BE2C (cell line): ENCODE results near the gene USP28.

Experiments used
- DNase-seq: peaks from one replicate; pipeline ENCODE4 v3.0.0-alpha.2; 2020
- H3K27me3 ChIP-seq: fragments of 250-450 bp; sonication (Bioruptor Pico); 2 replicates; pipeline ENCODE4 v1.5.1; 2020; ENCODE audit warnings: mild to moderate bottlenecking
- H3K36me3 ChIP-seq: fragments of 250-450 bp; sonication (Bioruptor Pico); 2 replicates; pipeline ENCODE4 v1.5.1; 2020; ENCODE audit warnings: mild to moderate bottlenecking
- H3K4me1 ChIP-seq: fragments of 250-450 bp; sonication (Bioruptor Pico); 2 replicates; pipeline ENCODE4 v1.5.1; 2020
- H3K4me3 ChIP-seq: 2 replicates; pipeline ENCODE4 v1.5.1; 2011; ENCODE audit warnings: low read depth, low read length
- H3K9me3 ChIP-seq: fragments of 250-450 bp; sonication (Bioruptor Pico); 2 replicates; pipeline ENCODE4 v1.5.1; 2020
- TF ChIP-seq, protein P1 (sequence below): IDR thresholded peaks from 2 replicates; pipeline ENCODE4 v1.5.1; 2012; ENCODE audit warnings: mild to moderate bottlenecking, low read depth, low read length

USP28 gene

DNA sequence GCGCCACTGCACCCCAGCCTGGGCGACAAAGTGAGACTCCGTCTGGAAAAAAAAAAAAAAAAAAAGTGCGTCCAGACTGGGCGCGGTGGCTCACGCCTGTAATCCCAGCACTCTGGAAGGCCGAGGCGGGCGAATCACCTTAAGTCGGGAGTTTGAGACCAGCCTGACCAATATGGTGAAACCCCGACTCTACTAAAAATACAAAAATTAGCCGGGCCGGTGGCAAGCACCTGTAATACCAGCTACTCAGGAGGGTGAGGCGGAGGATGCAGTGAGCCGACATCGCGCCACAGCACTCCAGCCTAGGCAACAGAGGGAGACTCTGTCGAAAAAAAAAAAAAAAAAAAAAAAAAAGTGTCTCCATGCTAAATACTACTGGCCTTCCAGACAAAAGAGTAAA, 1.3 kb downstream of the USP28 start:
- no peaks in the 10 kb centered on the region for H3K9me3 ChIP-seq
- no peaks in the 10 kb centered on the region for H3K36me3 ChIP-seq
- TF ChIP-seq, protein P1, sequence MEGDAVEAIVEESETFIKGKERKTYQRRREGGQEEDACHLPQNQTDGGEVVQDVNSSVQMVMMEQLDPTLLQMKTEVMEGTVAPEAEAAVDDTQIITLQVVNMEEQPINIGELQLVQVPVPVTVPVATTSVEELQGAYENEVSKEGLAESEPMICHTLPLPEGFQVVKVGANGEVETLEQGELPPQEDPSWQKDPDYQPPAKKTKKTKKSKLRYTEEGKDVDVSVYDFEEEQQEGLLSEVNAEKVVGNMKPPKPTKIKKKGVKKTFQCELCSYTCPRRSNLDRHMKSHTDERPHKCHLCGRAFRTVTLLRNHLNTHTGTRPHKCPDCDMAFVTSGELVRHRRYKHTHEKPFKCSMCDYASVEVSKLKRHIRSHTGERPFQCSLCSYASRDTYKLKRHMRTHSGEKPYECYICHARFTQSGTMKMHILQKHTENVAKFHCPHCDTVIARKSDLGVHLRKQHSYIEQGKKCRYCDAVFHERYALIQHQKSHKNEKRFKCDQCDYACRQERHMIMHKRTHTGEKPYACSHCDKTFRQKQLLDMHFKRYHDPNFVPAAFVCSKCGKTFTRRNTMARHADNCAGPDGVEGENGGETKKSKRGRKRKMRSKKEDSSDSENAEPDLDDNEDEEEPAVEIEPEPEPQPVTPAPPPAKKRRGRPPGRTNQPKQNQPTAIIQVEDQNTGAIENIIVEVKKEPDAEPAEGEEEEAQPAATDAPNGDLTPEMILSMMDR, result no peak
- peak overlapping the region; percentile 80 for H3K4me3 ChIP-seq
- H3K4me1 ChIP-seq, result peaks cover 3% of the 10 kb centered on the region; the same call in 1 of the 2 replicates
- DNase-seq, result no peak
- H3K27me3 ChIP-seq, result no peaks in the 10 kb centered on the region

DNA sequence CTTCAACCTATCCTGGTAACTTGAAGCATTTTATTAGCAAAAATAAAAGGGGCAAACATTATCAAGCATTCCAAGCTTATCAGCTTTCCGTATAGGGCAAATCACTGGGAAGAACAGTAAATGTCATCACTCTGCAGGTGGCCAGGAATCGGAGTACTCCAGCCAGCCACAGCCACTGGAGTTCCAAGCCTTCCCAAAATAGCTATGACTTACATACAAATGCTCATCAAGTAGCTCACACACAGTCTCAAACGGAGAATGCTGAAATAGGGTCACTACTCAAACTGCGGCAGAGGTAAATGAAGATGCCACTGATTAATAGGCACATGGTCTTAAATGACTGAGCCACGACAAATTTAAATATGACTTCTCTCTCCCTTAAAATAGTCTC, 2.1 kb downstream of the USP28 start:
- peaks cover 3% of the 10 kb centered on the region; the same call in 1 of the 2 replicates for H3K4me1 ChIP-seq
- H3K36me3 ChIP-seq, result no peaks in the 10 kb centered on the region
- DNase-seq, result no peak
- TF ChIP-seq, protein P1, result no peak
- H3K4me3 ChIP-seq, result no peak overlapping the region; the same call in 1 of the 2 replicates
- no peaks in the 10 kb centered on the region for H3K9me3 ChIP-seq
- no peaks in the 10 kb centered on the region for H3K27me3 ChIP-seq

GRCh38 chr11:113871336-113871735, 4.0 kb downstream of the USP28 start:
- no peak overlapping the region for H3K4me3 ChIP-seq
- TF ChIP-seq, protein P1, result no peak
- no peak for DNase-seq
- peaks cover 6% of the 10 kb centered on the region; the same call in 1 of the 2 replicates for H3K36me3 ChIP-seq
- H3K9me3 ChIP-seq, result no peaks in the 10 kb centered on the region
- H3K4me1 ChIP-seq, result peaks cover 1% of the 10 kb centered on the region; the same call in 1 of the 2 replicates
- H3K27me3 ChIP-seq, result no peaks in the 10 kb centered on the region

GRCh38 chr11:113867843-113868503, 7.4 kb downstream of the USP28 start:
- no peak for DNase-seq
- TF ChIP-seq, protein P1, result no peak
- Histone ChIP-seq H3K4me1 (no peaks in the 10 kb centered on the region), H3K4me3 (no peak overlapping the region), H3K27me3 (no peaks in the 10 kb centered on the region), H3K9me3 (no peaks in the 10 kb centered on the region), H3K36me3 (peaks cover 6% of the 10 kb centered on the region; the same call in 1 of the 2 replicates)

- H3K27me3 ChIP-seq, result no peaks in the 10 kb centered on the region
- H3K4me3 ChIP-seq, result no peak overlapping the region
- H3K36me3 ChIP-seq, result peaks cover 6% of the 10 kb centered on the region; the same call in 1 of the 2 replicates
- no peaks in the 10 kb centered on the region for H3K9me3 ChIP-seq
- no peak for DNase-seq
- no peaks in the 10 kb centered on the region for H3K4me1 ChIP-seq
- TF ChIP-seq, protein P1, result no peak
Measured at GRCh38 chr11:113865873-113866272, 9.5 kb downstream of the USP28 start.

DNA sequence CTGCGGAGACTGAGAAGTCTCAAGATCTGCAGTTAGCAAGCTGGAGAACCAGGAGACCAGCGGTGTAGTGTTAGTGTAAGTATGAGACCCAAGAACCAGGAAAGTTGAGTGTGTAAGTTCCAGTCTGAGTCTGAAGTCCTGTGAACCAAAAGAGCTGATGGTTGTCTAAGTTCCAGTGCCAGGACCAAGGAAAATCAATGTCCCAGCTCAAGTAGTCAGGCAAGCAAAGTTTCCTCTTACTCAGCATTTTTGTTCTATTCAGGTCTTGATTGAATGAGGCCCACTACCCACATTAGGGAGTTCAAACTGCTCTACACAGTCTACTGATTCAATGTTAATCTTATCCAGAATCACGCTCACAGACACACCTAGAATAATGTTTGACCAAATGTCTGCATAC, 11.0 kb downstream of the USP28 start:
- Histone ChIP-seq H3K27me3 (no peaks in the 10 kb centered on the region), H3K4me1 (no peaks in the 10 kb centered on the region), H3K4me3 (no peak overlapping the region), H3K9me3 (no peaks in the 10 kb centered on the region), H3K36me3 (peaks cover 6% of the 10 kb centered on the region; the same call in 1 of the 2 replicates)
- DNase-seq, result no peak
- TF ChIP-seq, protein P1, result no peak
